Stimulated activated CD4-positive, alpha-beta T cell treated with anti-CD3 and anti-CD28 coated beads, Interleukin-1b, Interleukin-23, amount 100 ng/mL, for 24 hours (primary cell): ENCODE measurements around the gene ANKRD29.

Source experiments
- DNase-seq, 4 experiments: peaks; one replicate each; pipeline ENCODE4 v3.0.0-alpha.2; 2020; ENCODE audit warnings: low read depth in 4 of 4, low spot score in 1 of 4

The ANKRD29 gene

GRCh38 chr18:23684515-23685197 lies 21.9 kb upstream of the ANKRD29 start:
- DNase-seq = no peak

- DNase-seq = no peak
These were observed 21.0 kb upstream of the ANKRD29 start for GRCh38 chr18:23683671-23684070.

- no peak for DNase-seq
These were observed 20.4 kb upstream of the ANKRD29 start for GRCh38 chr18:23683155-23683554.

GRCh38 chr18:23682472-23682871 lies 19.8 kb upstream of the ANKRD29 start:
- DNase-seq = no peak

- DNase-seq = no peak
These were observed 19.3 kb upstream of the ANKRD29 start for GRCh38 chr18:23682045-23682444.

- no peak for DNase-seq
These were observed 13.2 kb upstream of the ANKRD29 start for GRCh38 chr18:23675896-23676295.

GRCh38 chr18:23675236-23675635 lies 12.5 kb upstream of the ANKRD29 start:
- DNase-seq = no peak

GRCh38 chr18:23673725-23674124 lies 11.0 kb upstream of the ANKRD29 start:
- no peak for DNase-seq

- no peak for DNase-seq
These were observed 8.9 kb upstream of the ANKRD29 start for GRCh38 chr18:23671564-23671963.

- no peak for DNase-seq
These were observed 7.2 kb upstream of the ANKRD29 start for GRCh38 chr18:23669804-23670405.

GRCh38 chr18:23669202-23669766 lies 6.6 kb upstream of the ANKRD29 start:
- no peak for DNase-seq

GRCh38 chr18:23668731-23669130 lies 6.0 kb upstream of the ANKRD29 start:
- no peak for DNase-seq

- no peak for DNase-seq
These were observed 4.4 kb upstream of the ANKRD29 start for GRCh38 chr18:23667114-23667513.

GRCh38 chr18:23664674-23665073 lies 2.0 kb upstream of the ANKRD29 start:
- no peak for DNase-seq

GRCh38 chr18:23661735-23662308 lies 889 bp downstream of the ANKRD29 start:
- DNase-seq = no peak

- no peak for DNase-seq
These were observed 4.4 kb downstream of the ANKRD29 start for GRCh38 chr18:23658285-23658684.

GRCh38 chr18:23652232-23652631 lies 10.5 kb downstream of the ANKRD29 start:
- no peak for DNase-seq

GRCh38 chr18:23650968-23651927 lies 11.5 kb downstream of the ANKRD29 start:
- DNase-seq = no peak

- DNase-seq = no peak
These were observed 13.6 kb downstream of the ANKRD29 start for GRCh38 chr18:23648940-23649607.

- no peak for DNase-seq
These were observed 14.3 kb downstream of the ANKRD29 start for GRCh38 chr18:23648456-23648855.

GRCh38 chr18:23646282-23646681 lies 16.4 kb downstream of the ANKRD29 start:
- DNase-seq = no peak
